Sigmoid colon (tissue), 7 donors: ENCODE data around the gene SHLD2. TPM values are rescaled to one million over a fixed set of nuclear protein-coding genes. Genes with fewer than 3 reads are reported as not detected.

ENCODE experiments used
- DNase-seq: peaks from one replicate; pipeline ENCODE4 v3.0.0-alpha.2; 2019
- H3K27ac ChIP-seq, 4 donors: fragments of 200-600 bp; sonication (generic); one replicate each; pipeline ENCODE4 v1.5.1; 2016 to 2019; ENCODE audit warnings: mild to moderate bottlenecking in 1 of 4
- H3K27me3 ChIP-seq, 3 donors: fragments of 200-600 bp; sonication (generic); one replicate each; pipeline ENCODE4 v1.5.1; 2019; ENCODE audit warnings: mild to moderate bottlenecking in 1 of 3
- H3K36me3 ChIP-seq, 4 donors: fragments of 200-600 bp; sonication (generic); one replicate each; pipeline ENCODE4 v1.5.1; 2016 to 2019
- H3K4me1 ChIP-seq, 4 donors: fragments of 200-600 bp; sonication (generic); one replicate each; pipeline ENCODE4 v1.5.1; 2017 to 2019
- H3K4me3 ChIP-seq, 4 donors: fragments of 200-600 bp; sonication (generic); one replicate each; pipeline ENCODE4 v1.5.1; 2017 to 2019; ENCODE audit warnings: mild to moderate bottlenecking in 2 of 4, moderate library complexity in 1 of 4
- H3K9me3 ChIP-seq, 4 donors: fragments of 200-600 bp in 3 of 4; sonication (generic) in 3 of 4; one replicate each; pipeline versions ENCODE4 v1.5.1 to v1.6.1; 2013 to 2019
- CTCF ChIP-seq, 4 experiments: fragments of 450-650 bp in 3 of 4; fragments of 200-600 bp in 1 of 4; IDR thresholded peaks; one replicate each; pipeline ENCODE4 v1.5.1; 2016 to 2019; ENCODE audit warnings: antibody characterized with exemption in 4 of 4, mild to moderate bottlenecking in 3 of 4, moderate library complexity in 2 of 4
- EP300 ChIP-seq, 4 donors: sonication (generic); formaldehyde crosslinking; IDR thresholded peaks; one replicate each; pipeline ENCODE4 v1.6.1; 2017; ENCODE audit warnings: antibody characterized with exemption in 4 of 4
- POLR2A ChIP-seq, 2 donors: fragments of 450-650 bp; IDR thresholded peaks; one replicate each; pipeline ENCODE4 v1.6.1; 2016; ENCODE audit warnings: antibody characterized with exemption in 2 of 2, mild to moderate bottlenecking in 2 of 2, moderate library complexity in 2 of 2
- POLR2AphosphoS5 ChIP-seq, 4 donors: sonication (generic); formaldehyde crosslinking; IDR thresholded peaks; one replicate each; pipeline ENCODE4 v1.6.1; 2017; ENCODE audit warnings: antibody characterized with exemption in 4 of 4
- WGBS, 2 donors: extraction: QIAGEN DNeasy Blood & Tissue Kit; methylation state at CpG; one replicate each; pipeline ENCODE4 v1.1.7; 2013; 5-methylcytosine and 5-hydroxymethylcytosine counted together
- intact Hi-C: fragments of 100-400 bp; cut with DNase I; formaldehyde crosslinking; loops from one replicate; pipeline ENCODE4 v1.15.1; 2023
- polyA plus RNA-seq, 3 donors: library from polyadenylated mRNA; stranded (reverse); fragments of 200-250 nt; gene quantifications; one replicate each; pipeline ENCODE4 v1.2.3, GENCODE V29; 2013
- total RNA-seq, 4 donors: library from RNA; depleted of rRNA; stranded (reverse); fragments of >200 nt; gene quantifications; one replicate each; pipeline ENCODE4 v1.1.0, GENCODE V29; 2016
- donor health status: healthy with polysubstance abuse.
- donor health status: Bipolar disorder and iron deficiency.
- donor health status: healthy.

SHLD2 gene
- total and polyA plus RNA-seq, 7 donors, result 18.8 to 27.0 (median 22.2) TPM

- 70 to 91% methylated on average over 6 of the region's 6 CpGs for WGBS, 2 donors
- TF ChIP-seq CTCF (IDR thresholded peaks at IDR 0.05) (no peak), POLR2AphosphoS5 (IDR thresholded peaks at IDR 0.05) (no peak), POLR2A (IDR thresholded peaks at IDR 0.05) (no peak), EP300 (IDR thresholded peaks at IDR 0.05) (no peak)
- H3K4me1 ChIP-seq, result no peaks in the 10 kb centered on the region
- H3K9me3 ChIP-seq, result no peaks in the 10 kb centered on the region
- no peaks in the 10 kb centered on the region for H3K27me3 ChIP-seq
- intact Hi-C loops, result no loop called here
- DNase-seq, result no peak
- H3K4me3 ChIP-seq, result no peak overlapping the region
- no peak overlapping the region for H3K27ac ChIP-seq
- peaks cover 33 to 94% (median 54%) of the 10 kb centered on the region in 4 donors for H3K36me3 ChIP-seq
Observed at GRCh38 chr10:87060280-87060928, 34.6 kb upstream of the SHLD2 start.

- intact Hi-C loops, result no loop called here
- Histone ChIP-seq H3K4me1 (no peaks in the 10 kb centered on the region), H3K27me3 (no peaks in the 10 kb centered on the region), H3K4me3 (no peak overlapping the region), H3K36me3 (peaks cover 25 to 94% (median 45%) of the 10 kb centered on the region in 4 donors), H3K9me3 (no peaks in the 10 kb centered on the region), H3K27ac (no peak overlapping the region)
- DNase-seq, result no peak
- TF ChIP-seq EP300 (IDR thresholded peaks at IDR 0.05) (no peak), POLR2AphosphoS5 (IDR thresholded peaks at IDR 0.05) (no peak), POLR2A (IDR thresholded peaks at IDR 0.05) (no peak), CTCF (IDR thresholded peaks at IDR 0.05) (no peak)
- WGBS, 2 donors, result 77 to 83% methylated on average over 5 of the region's 5 CpGs
Observed at GRCh38 chr10:87064651-87065050, 30.4 kb upstream of the SHLD2 start.

GRCh38 chr10:87066178-87066577 is 28.8 kb upstream of the SHLD2 start:
- Histone ChIP-seq H3K27ac (no peak overlapping the region), H3K4me1 (no peaks in the 10 kb centered on the region), H3K9me3 (no peaks in the 10 kb centered on the region), H3K36me3 (peaks cover 14 to 93% (median 37%) of the 10 kb centered on the region in 4 donors), H3K27me3 (no peaks in the 10 kb centered on the region), H3K4me3 (no peak overlapping the region)
- intact Hi-C loops, result no loop called here
- no peak for TF ChIP-seq CTCF (IDR thresholded peaks at IDR 0.05)
- 97 to 100% methylated on average over 2 of the region's 2 CpGs for WGBS, 2 donors
- DNase-seq, result no peak

GRCh38 chr10:87066865-87067264 is 28.1 kb upstream of the SHLD2 start:
- intact Hi-C loops, result no loop called here
- H3K27me3 ChIP-seq, result no peaks in the 10 kb centered on the region
- DNase-seq, result no peak
- H3K36me3 ChIP-seq, result peaks cover 14 to 91% (median 34%) of the 10 kb centered on the region in 4 donors
- no peak overlapping the region for H3K4me3 ChIP-seq
- H3K9me3 ChIP-seq, result no peaks in the 10 kb centered on the region
- 97% methylated on average over 1 of the region's 1 CpG for WGBS, 2 donors
- no peaks in the 10 kb centered on the region for H3K4me1 ChIP-seq
- no peak overlapping the region for H3K27ac ChIP-seq
- no peak for TF ChIP-seq EP300 (IDR thresholded peaks at IDR 0.05)
- TF ChIP-seq CTCF (IDR thresholded peaks at IDR 0.05), result no peak
- TF ChIP-seq POLR2AphosphoS5 (IDR thresholded peaks at IDR 0.05), result no peak
- TF ChIP-seq POLR2A (IDR thresholded peaks at IDR 0.05), result no peak

- Histone ChIP-seq H3K27ac (no peak overlapping the region), H3K27me3 (no peaks in the 10 kb centered on the region), H3K36me3 (peaks cover 14 to 91% (median 26%) of the 10 kb centered on the region in 4 donors), H3K9me3 (no peaks in the 10 kb centered on the region), H3K4me1 (no peaks in the 10 kb centered on the region), H3K4me3 (no peak overlapping the region)
- no peak for TF ChIP-seq POLR2AphosphoS5 (IDR thresholded peaks at IDR 0.05)
- TF ChIP-seq EP300 (IDR thresholded peaks at IDR 0.05), result no peak
- TF ChIP-seq CTCF (IDR thresholded peaks at IDR 0.05), result no peak
- no peak for TF ChIP-seq POLR2A (IDR thresholded peaks at IDR 0.05)
- DNase-seq, result no peak
- 95 to 96% methylated on average over 1 of the region's 1 CpG for WGBS, 2 donors
- intact Hi-C loops, result no loop called here
Observed at GRCh38 chr10:87068281-87068680, 26.7 kb upstream of the SHLD2 start.
